NCI-H524 (cell line): ENCODE data around the gene CNOT3.
A peak's percentile ranks its signal among the peaks of the same experiment; 100 is the strongest.
"Not testable (repeated sequence)": the region's sequence is repeated elsewhere in the genome, so short reads cannot be mapped to it uniquely, and the experiment has no call there.

ENCODE experiments used
- DNase-seq, 2 experiments: peaks; one replicate each; lab custom pipeline; 2025; lab: John Stamatoyannopoulos, UW

Gene CNOT3

DNA sequence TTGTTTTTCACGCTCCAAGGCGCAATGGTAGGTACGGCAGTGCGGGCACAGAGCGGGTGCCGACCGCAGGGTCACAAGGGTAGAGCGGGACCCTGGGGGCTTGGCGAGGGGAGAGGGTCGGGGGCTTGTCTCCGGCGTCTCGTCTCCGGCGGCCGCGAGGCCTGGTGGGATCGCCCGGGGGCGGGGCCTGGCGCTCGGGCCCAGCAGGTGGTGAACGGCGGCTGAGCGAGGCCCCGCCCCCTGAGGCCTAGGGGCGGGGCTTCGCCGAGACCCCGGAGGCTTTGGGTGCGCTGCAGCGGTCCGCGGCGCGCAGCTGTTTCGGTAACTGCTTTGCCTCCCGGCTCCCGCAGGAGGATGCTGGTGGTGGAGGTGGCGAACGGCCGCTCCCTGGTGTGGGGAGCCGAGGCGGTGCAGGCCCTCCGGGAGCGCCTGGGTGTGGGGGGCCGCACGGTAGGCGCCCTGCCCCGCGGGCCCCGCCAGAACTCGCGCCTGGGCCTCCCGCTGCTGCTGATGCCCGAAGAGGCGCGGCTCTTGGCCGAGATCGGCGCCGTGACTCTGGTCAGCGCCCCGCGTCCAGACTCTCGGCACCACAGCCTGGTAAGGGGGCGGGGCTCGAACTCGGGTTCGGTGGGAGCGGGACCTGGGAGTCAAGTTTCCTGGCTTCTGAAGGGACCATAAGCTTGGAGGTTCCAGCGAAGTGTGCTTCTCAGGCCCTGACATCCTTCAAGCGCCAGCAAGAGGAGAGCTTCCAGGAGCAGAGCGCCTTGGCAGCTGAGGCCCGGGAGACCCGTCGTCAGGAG lies 53.6 kb downstream of the CNOT3 start, which contains the start of gene TSEN34:
TSEN34 (plus strand) TSS at position 298 of the 800 bp plus-strand sequence; CDS start at position 355, 57 bp downstream.
- DNase-seq = peak; percentile 80 to 92

- DNase-seq = no peak
Observed at GRCh38 chr19:54191811-54192453, 54.4 kb downstream of the CNOT3 start.

DNA sequence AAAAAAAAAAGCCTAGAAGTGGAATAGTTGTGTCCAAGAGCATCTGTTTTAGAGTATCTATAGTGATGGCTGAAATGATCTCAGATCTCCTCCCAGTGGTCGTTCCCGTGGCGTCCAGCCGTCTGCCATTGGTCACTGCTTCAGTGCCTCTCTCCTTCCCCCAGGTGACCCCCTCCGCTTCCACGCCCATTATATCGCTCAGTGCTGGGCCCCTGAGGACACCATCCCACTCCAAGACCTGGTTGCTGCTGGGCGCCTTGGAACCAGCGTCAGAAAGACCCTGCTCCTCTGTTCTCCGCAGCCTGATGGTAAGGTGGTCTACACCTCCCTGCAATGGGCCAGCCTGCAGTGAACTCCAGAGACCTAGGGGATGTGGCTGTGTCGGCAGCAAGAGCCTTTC lies 55.4 kb downstream of the CNOT3 start:
- DNase-seq = no peak

GRCh38 chr19:54194463-54194862 lies 56.9 kb downstream of the CNOT3 start:
- DNase-seq = not testable (repeated sequence)

DNA sequence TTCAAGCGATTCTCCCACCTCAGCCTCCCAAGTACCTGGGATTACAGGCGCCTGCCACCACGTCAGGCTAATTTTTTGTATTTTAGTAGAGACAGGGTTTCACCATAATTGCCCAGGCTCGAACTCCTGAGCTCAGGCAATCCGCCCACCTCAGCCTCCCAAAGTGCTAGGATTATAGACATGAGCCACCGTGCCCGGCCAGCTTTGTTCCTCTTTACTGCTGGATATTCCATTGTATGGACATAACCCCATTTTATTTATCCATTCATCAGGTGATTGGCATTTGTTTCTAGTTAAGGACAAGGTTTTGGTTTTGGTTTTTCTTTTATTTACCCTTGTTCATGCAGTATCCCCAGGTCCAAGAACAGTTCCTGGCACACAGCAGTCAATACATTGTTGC lies 59.0 kb downstream of the CNOT3 start:
- DNase-seq = no peak

DNA sequence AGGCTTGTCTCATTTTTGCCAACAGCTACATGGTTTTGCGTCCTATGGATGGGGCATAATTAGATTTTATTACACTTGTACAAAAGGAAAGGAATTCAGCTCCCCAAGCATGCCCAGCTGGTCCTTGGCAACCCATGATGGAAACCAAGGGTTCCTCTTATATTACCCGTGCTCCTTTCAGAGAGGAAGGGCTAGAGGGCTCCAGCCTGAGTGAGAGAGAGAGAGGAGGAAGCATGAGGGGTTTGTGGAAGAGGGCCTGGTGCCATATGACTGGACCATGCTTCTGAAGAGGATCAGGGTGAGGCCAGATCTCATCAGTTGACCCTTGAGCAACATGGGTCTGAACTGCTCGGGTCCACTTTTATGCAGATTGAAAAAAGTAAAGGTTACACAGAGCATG lies 59.6 kb downstream of the CNOT3 start:
- DNase-seq = no peak

- DNase-seq = no peak
Observed at GRCh38 chr19:54199401-54199800, 61.8 kb downstream of the CNOT3 start.

- DNase-seq = no peak
Observed at GRCh38 chr19:54201172-54201701, 63.7 kb downstream of the CNOT3 start.

- DNase-seq = no peak
Observed at GRCh38 chr19:54201980-54202379, 64.4 kb downstream of the CNOT3 start.

- no peak for DNase-seq
Observed at GRCh38 chr19:54203151-54203611, 65.6 kb downstream of the CNOT3 start.

- no peak for DNase-seq
Observed at GRCh38 chr19:54204767-54205468, 67.4 kb downstream of the CNOT3 start.
